SU-DHL-6 (cell line): ENCODE results near the gene MTMR2.

Experiments used
- H2AFZ ChIP-seq: fragments of 200-600 bp; sonication (generic); 2 replicates; pipeline ENCODE4 v1.6.1; 2014; ENCODE audit warnings: low read depth, mild to moderate bottlenecking, moderate library complexity, mixed read lengths, antibody characterized with exemption, low read length; ENCODE audit not compliant: severe bottlenecking
- H3F3A ChIP-seq: fragments of 200-600 bp; shearing (Covaris generic); 2 replicates; pipeline ENCODE4 v1.6.0; 2016; ENCODE audit warnings: antibody characterized with exemption, mild to moderate bottlenecking; ENCODE audit not compliant: insufficient read depth
- H3K27ac ChIP-seq: fragments of 200-600 bp; sonication (generic); 2 replicates; pipeline ENCODE4 v1.5.1; 2016; ENCODE audit warnings: low read depth, mild to moderate bottlenecking, low read length, moderate library complexity, mixed read lengths
- H3K27me3 ChIP-seq: fragments of 200-600 bp; sonication (generic), shearing (Covaris generic); 2 replicates; pipeline ENCODE4 v1.6.0; 2014; ENCODE audit warnings: mild to moderate bottlenecking, low read length
- H3K36me3 ChIP-seq: fragments of 200-600 bp; sonication (generic); 2 replicates; pipeline ENCODE4 v1.6.1; 2014; ENCODE audit warnings: mild to moderate bottlenecking, low read length, mixed read lengths
- H3K4me2 ChIP-seq: fragments of 300-600, 200-600 bp; shearing (Covaris generic), sonication (generic); 2 replicates; pipeline ENCODE4 v1.6.0; 2014; ENCODE audit warnings: low read length, low read depth, mild to moderate bottlenecking; ENCODE audit not compliant: poor library complexity, severe bottlenecking
- H3K4me3 ChIP-seq: fragments of 200-600 bp; sonication (generic); 2 replicates; pipeline ENCODE4 v1.5.1; 2014; ENCODE audit warnings: antibody characterized with exemption, low read length, mild to moderate bottlenecking, mixed read lengths; ENCODE audit not compliant: insufficient read depth, poor library complexity, severe bottlenecking
- H3K79me2 ChIP-seq: fragments of 200-600 bp; sonication (generic); 2 replicates; pipeline ENCODE4 v1.6.1; 2014; ENCODE audit warnings: mild to moderate bottlenecking, low read length, moderate library complexity; ENCODE audit not compliant: insufficient read depth
- H3K9ac ChIP-seq: fragments of 200-600 bp; sonication (generic); 2 replicates; pipeline ENCODE4 v1.7.0; 2014; ENCODE audit warnings: mild to moderate bottlenecking, low read length
- H3K9me2 ChIP-seq: fragments of 200-600 bp; sonication (generic); replicated peaks from 2 replicates; pipeline ENCODE4 v1.6.1; 2014; ENCODE audit warnings: low read length; ENCODE audit not compliant: insufficient read depth
- H3K9me3 ChIP-seq: fragments of 200-600 bp; sonication (generic); 2 replicates; pipeline ENCODE4 v1.6.1; 2014; ENCODE audit warnings: low read length, mixed read lengths; ENCODE audit not compliant: insufficient read depth
- H4K20me1 ChIP-seq: fragments of 200-600 bp; sonication (generic); 2 replicates; pipeline ENCODE4 v1.6.1; 2014; ENCODE audit warnings: low read depth, mild to moderate bottlenecking, antibody characterized with exemption, low read length, moderate library complexity, mixed read lengths
- CTCF ChIP-seq: fragments of 200-600 bp; sonication (generic); IDR thresholded peaks from one replicate; pipeline ENCODE4 v1.5.1; 2017; ENCODE audit warnings: antibody characterized with exemption, mild to moderate bottlenecking, low read length, moderate library complexity; ENCODE audit not compliant: insufficient read depth, poor library complexity, severe bottlenecking
- EZH2phosphoT487 ChIP-seq: fragments of 200-600 bp; sonication (generic), shearing (Covaris generic); conservative IDR thresholded peaks from 2 replicates; pipeline ENCODE4 v1.6.1; 2018; ENCODE audit warnings: mild to moderate bottlenecking, antibody characterized with exemption, low read length, moderate library complexity, mixed read lengths

Gene MTMR2

DNA sequence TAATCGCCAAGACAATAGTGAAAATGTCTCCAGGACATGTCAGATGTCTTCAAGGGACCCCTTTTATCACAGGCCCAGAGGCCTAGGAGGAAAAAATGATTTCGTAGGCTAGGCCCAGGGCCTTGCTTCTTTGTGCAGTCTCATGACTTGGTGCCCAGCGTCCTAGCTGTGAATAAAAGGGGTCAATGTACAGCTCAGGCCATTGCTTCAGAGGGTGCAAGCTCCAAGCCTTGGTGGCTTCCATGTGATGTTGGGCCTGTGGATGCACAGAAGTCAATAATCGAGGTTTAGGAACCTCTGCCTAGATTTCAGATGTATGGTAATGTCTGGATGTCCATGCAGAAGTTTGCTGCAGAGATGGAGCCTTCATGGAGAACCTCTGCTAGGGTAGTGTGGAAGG lies 20.7 kb upstream of the MTMR2 start:
- Histone ChIP-seq H3K4me2 (no peak overlapping the region), H3K27ac (no peak overlapping the region), H3K4me3 (no peak overlapping the region), H3K9me3 (peaks cover 17% of the 10 kb centered on the region; the same call in 1 of the 2 replicates), H3K9me2 (no peaks in the 10 kb centered on the region), H2AFZ (no peak overlapping the region), H3K79me2 (no peaks in the 10 kb centered on the region), H3F3A (no peaks in the 10 kb centered on the region), H3K9ac (no peak overlapping the region), H3K27me3 (no peaks in the 10 kb centered on the region), H3K36me3 (no peaks in the 10 kb centered on the region), H4K20me1 (no peaks in the 10 kb centered on the region)
- TF ChIP-seq CTCF (no peak), EZH2phosphoT487 (no peak)

DNA sequence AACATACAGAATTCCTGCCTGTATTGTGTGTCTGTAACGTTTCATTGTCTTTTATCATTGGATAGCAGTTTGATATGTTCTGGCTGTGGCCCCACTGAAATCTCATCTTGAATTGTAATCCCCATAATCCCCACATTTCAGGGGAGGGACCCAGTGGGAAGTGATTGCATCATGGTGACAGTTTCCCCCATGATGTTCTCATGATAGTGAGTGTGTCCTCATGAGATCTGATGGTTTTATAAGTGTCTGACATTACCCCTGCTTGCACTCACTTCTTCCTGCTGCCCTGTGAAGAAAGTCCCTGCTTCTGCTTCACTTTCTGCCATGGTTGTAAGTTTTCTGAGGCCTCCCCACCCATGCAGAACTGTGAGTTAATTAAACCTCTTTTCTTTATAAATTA lies 19.6 kb upstream of the MTMR2 start:
- Histone ChIP-seq H3K36me3 (no peaks in the 10 kb centered on the region), H3K79me2 (no peaks in the 10 kb centered on the region), H3F3A (no peaks in the 10 kb centered on the region), H3K4me2 (no peak overlapping the region), H3K4me3 (no peak overlapping the region), H3K9me3 (peaks cover 17% of the 10 kb centered on the region; the same call in 1 of the 2 replicates), H2AFZ (no peak overlapping the region), H3K9ac (no peak overlapping the region), H3K27me3 (no peaks in the 10 kb centered on the region), H3K9me2 (no peaks in the 10 kb centered on the region), H4K20me1 (no peaks in the 10 kb centered on the region), H3K27ac (no peak overlapping the region)
- TF ChIP-seq CTCF, result no peak
- no peak for TF ChIP-seq EZH2phosphoT487

DNA sequence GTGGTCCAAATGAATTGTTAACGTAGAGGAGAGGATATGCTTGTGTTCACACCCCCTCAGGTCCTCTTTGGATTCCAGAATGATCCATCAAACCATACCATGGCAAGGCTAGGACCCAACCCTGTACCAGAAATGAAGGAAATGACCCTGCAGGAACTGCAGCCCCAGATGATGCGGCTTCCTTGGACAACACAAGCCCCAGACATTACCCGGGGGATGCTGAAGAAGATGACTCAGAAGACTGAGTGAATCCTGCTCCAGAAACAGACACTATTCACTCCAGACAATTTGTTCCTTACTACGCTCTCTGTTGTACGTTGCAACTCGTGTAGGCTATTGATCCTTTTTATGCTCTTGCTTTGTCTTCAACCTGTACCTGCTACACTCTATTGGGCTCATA lies 15.2 kb upstream of the MTMR2 start:
- no peaks in the 10 kb centered on the region for H3K79me2 ChIP-seq
- H3K9ac ChIP-seq, result no peak overlapping the region
- H3K36me3 ChIP-seq, result no peaks in the 10 kb centered on the region
- no peak overlapping the region for H3K27ac ChIP-seq
- H3K4me3 ChIP-seq, result no peak overlapping the region
- no peaks in the 10 kb centered on the region for H3K27me3 ChIP-seq
- no peaks in the 10 kb centered on the region for H4K20me1 ChIP-seq
- H3K4me2 ChIP-seq, result no peak overlapping the region
- TF ChIP-seq EZH2phosphoT487, result no peak
- TF ChIP-seq CTCF, result no peak
- H3K9me3 ChIP-seq, result peaks cover 8% of the 10 kb centered on the region; the same call in 1 of the 2 replicates
- H2AFZ ChIP-seq, result no peak overlapping the region
- no peaks in the 10 kb centered on the region for H3K9me2 ChIP-seq
- H3F3A ChIP-seq, result no peaks in the 10 kb centered on the region

- Histone ChIP-seq H3K4me3 (no peak overlapping the region), H4K20me1 (no peaks in the 10 kb centered on the region), H3K9me3 (no peaks in the 10 kb centered on the region), H3K9ac (no peak overlapping the region), H3K27ac (no peak overlapping the region), H3K79me2 (no peaks in the 10 kb centered on the region), H3F3A (no peaks in the 10 kb centered on the region), H3K4me2 (no peak overlapping the region), H3K9me2 (no peaks in the 10 kb centered on the region), H3K27me3 (no peaks in the 10 kb centered on the region), H2AFZ (no peak overlapping the region), H3K36me3 (no peaks in the 10 kb centered on the region)
- TF ChIP-seq EZH2phosphoT487 (no peak), CTCF (no peak)
Measured at GRCh38 chr11:95937358-95937757, 13.5 kb upstream of the MTMR2 start.
